ENCODE results near the gene TCAIM. TPM values are rescaled to one million over a fixed set of nuclear protein-coding genes. Genes with fewer than 3 reads are reported as not detected.
A peak's percentile ranks its signal among the peaks of the same experiment; 100 is the strongest.

TCAIM gene
- total and polyA plus RNA-seq, 9 of the 15 experiments (the other 6 are each of a cell fraction or from before 2014, with no cell fraction given): 19.7 to 53.3 (median 36.9) TPM

DNA sequence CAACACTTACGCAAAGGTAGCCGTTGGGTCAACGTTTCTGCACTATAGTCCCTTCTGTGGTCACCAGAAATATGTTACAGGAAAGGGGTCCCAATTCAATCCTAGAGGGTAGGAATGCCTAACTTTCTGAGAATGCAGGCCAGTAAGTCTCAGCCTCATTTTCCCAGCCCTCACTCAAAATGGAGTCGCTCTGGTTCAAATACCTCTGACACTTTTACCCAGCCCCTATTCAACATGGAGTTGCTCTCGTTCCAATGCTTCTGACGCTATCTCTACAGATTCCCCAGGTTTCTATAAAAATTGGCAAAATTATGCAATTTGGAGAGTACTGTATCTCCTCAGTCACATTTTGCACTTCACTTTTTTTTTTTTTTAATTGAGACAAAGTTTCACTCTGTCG lies 99.2 kb downstream of the TCAIM start (continued):
- TF ChIP-seq, protein P1, sequence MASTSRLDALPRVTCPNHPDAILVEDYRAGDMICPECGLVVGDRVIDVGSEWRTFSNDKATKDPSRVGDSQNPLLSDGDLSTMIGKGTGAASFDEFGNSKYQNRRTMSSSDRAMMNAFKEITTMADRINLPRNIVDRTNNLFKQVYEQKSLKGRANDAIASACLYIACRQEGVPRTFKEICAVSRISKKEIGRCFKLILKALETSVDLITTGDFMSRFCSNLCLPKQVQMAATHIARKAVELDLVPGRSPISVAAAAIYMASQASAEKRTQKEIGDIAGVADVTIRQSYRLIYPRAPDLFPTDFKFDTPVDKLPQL (IDR thresholded peaks at IDR 0.05; ENCODE audit: extremely low read depth, insufficient read length): no peak
- TF ChIP-seq, protein P2, sequence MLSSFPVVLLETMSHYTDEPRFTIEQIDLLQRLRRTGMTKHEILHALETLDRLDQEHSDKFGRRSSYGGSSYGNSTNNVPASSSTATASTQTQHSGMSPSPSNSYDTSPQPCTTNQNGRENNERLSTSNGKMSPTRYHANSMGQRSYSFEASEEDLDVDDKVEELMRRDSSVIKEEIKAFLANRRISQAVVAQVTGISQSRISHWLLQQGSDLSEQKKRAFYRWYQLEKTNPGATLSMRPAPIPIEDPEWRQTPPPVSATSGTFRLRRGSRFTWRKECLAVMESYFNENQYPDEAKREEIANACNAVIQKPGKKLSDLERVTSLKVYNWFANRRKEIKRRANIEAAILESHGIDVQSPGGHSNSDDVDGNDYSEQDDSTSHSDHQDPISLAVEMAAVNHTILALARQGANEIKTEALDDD (IDR thresholded peaks at IDR 0.05): no peak
- TF ChIP-seq, protein P3, sequence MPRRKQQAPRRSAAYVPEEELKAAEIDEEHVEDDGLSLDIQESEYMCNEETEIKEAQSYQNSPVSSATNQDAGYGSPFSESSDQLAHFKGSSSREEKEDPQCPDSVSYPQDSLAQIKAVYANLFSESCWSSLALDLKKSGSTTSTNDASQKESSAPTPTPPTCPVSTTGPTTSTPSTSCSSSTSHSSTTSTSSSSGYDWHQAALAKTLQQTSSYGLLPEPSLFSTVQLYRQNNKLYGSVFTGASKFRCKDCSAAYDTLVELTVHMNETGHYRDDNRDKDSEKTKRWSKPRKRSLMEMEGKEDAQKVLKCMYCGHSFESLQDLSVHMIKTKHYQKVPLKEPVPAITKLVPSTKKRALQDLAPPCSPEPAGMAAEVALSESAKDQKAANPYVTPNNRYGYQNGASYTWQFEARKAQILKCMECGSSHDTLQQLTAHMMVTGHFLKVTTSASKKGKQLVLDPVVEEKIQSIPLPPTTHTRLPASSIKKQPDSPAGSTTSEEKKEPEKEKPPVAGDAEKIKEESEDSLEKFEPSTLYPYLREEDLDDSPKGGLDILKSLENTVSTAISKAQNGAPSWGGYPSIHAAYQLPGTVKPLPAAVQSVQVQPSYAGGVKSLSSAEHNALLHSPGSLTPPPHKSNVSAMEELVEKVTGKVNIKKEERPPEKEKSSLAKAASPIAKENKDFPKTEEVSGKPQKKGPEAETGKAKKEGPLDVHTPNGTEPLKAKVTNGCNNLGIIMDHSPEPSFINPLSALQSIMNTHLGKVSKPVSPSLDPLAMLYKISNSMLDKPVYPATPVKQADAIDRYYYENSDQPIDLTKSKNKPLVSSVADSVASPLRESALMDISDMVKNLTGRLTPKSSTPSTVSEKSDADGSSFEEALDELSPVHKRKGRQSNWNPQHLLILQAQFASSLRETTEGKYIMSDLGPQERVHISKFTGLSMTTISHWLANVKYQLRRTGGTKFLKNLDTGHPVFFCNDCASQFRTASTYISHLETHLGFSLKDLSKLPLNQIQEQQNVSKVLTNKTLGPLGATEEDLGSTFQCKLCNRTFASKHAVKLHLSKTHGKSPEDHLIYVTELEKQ (CRISPR knock-in tag; IDR thresholded peaks at IDR 0.05): peak; percentile 84
- no peak for TF ChIP-seq C11orf30 (IDR thresholded peaks at IDR 0.05; ENCODE audit: low read depth)
- TF ChIP-seq ZNF316 (IDR thresholded peaks at IDR 0.05): no peak
- no peak for TF ChIP-seq BCOR (IDR thresholded peaks at IDR 0.05)
- TF ChIP-seq DMBX1 (CRISPR knock-in tag; IDR thresholded peaks at IDR 0.05; ENCODE audit: borderline replicate concordance): peak; percentile 97
- TF ChIP-seq PHTF2 (CRISPR knock-in tag; IDR thresholded peaks at IDR 0.05): no peak
- TF ChIP-seq ZNF551 (CRISPR knock-in tag; IDR thresholded peaks at IDR 0.05): no peak
- TF ChIP-seq ZNF124 (CRISPR knock-in tag; IDR thresholded peaks at IDR 0.05): no peak
- TF ChIP-seq ZBTB7A (IDR thresholded peaks at IDR 0.05; ENCODE audit: borderline replicate concordance, control insufficient read depth, low read depth, low read length): no peak
- TF ChIP-seq CBX5 (IDR thresholded peaks at IDR 0.05; ENCODE audit: borderline replicate concordance, low read depth): no peak
- TF ChIP-seq TEAD4 (IDR thresholded peaks at IDR 0.05; ENCODE audit: low read length): no peak
- TF ChIP-seq TEAD4 (CRISPR knock-in tag; IDR thresholded peaks at IDR 0.05; ENCODE audit: borderline replicate concordance): no peak
- TF ChIP-seq, protein P4, sequence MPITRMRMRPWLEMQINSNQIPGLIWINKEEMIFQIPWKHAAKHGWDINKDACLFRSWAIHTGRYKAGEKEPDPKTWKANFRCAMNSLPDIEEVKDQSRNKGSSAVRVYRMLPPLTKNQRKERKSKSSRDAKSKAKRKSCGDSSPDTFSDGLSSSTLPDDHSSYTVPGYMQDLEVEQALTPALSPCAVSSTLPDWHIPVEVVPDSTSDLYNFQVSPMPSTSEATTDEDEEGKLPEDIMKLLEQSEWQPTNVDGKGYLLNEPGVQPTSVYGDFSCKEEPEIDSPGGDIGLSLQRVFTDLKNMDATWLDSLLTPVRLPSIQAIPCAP (CRISPR knock-in tag; IDR thresholded peaks at IDR 0.05; ENCODE audit: borderline replicate concordance): no peak
- TF ChIP-seq ETV6 (IDR thresholded peaks at IDR 0.05; ENCODE audit: borderline replicate concordance in 1 of 2, low read depth in 2 of 2, low read length in 1 of 2): no peak
- no peak for TF ChIP-seq ETV6 (CRISPR knock-in tag; IDR thresholded peaks at IDR 0.05; ENCODE audit: borderline replicate concordance)
- TF ChIP-seq RBM22 (IDR thresholded peaks at IDR 0.05; ENCODE audit: low read depth, low read length, poor library complexity, severe bottlenecking): no peak
- no peak for TF ChIP-seq NCOA1 (IDR thresholded peaks at IDR 0.05; ENCODE audit: low read depth)
- TF ChIP-seq, protein P5, sequence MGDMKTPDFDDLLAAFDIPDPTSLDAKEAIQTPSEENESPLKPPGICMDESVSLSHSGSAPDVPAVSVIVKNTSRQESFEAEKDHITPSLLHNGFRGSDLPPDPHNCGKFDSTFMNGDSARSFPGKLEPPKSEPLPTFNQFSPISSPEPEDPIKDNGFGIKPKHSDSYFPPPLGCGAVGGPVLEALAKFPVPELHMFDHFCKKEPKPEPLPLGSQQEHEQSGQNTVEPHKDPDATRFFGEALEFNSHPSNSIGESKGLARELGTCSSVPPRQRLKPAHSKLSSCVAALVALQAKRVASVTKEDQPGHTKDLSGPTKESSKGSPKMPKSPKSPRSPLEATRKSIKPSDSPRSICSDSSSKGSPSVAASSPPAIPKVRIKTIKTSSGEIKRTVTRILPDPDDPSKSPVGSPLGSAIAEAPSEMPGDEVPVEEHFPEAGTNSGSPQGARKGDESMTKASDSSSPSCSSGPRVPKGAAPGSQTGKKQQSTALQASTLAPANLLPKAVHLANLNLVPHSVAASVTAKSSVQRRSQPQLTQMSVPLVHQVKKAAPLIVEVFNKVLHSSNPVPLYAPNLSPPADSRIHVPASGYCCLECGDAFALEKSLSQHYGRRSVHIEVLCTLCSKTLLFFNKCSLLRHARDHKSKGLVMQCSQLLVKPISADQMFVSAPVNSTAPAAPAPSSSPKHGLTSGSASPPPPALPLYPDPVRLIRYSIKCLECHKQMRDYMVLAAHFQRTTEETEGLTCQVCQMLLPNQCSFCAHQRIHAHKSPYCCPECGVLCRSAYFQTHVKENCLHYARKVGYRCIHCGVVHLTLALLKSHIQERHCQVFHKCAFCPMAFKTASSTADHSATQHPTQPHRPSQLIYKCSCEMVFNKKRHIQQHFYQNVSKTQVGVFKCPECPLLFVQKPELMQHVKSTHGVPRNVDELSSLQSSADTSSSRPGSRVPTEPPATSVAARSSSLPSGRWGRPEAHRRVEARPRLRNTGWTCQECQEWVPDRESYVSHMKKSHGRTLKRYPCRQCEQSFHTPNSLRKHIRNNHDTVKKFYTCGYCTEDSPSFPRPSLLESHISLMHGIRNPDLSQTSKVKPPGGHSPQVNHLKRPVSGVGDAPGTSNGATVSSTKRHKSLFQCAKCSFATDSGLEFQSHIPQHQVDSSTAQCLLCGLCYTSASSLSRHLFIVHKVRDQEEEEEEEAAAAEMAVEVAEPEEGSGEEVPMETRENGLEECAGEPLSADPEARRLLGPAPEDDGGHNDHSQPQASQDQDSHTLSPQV (IDR thresholded peaks at IDR 0.05): peak; percentile 99
- TF ChIP-seq ZNF717 (CRISPR knock-in tag; IDR thresholded peaks at IDR 0.05): no peak

All from K562 (cell line).